Measurements from ENCODE around the gene ARFGAP1.

DNA sequence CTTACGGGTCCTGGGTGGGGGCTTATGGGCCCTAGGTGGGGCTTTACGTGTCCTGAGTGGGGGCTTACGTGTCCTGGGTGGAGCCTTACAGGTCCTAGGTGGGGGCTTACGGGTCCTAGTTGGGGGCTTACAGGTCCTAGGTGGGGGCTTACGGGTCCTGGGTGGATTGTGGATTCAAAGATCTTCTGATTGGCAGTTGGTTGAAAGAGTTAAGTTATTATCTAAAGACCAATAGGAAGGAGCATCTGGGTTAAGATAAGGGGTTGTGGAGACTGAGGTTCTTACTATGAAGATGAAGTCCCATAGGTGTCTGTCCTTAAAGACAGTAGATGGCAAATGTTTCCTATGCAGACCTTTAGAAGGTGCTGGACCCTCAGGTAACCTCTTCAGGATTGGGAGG is 45.4 kb upstream of the ARFGAP1 start:
- TF ChIP-seq FOXM1 (IDR thresholded peaks at IDR 0.05; ENCODE audit: borderline replicate concordance) (no peak), TARDBP (IDR thresholded peaks at IDR 0.05) (no peak), SUZ12 (IDR thresholded peaks at IDR 0.05) (no peak), BHLHE40 (IDR thresholded peaks at IDR 0.05; ENCODE audit: borderline replicate concordance) (no peak), ELF4 (IDR thresholded peaks at IDR 0.05) (no peak), ARNT (IDR thresholded peaks at IDR 0.05) (no peak), LEF1 (IDR thresholded peaks at IDR 0.05; ENCODE audit: borderline replicate concordance) (no peak), CTBP1 (IDR thresholded peaks at IDR 0.05; ENCODE audit: borderline replicate concordance) (no peak), SP1 (IDR thresholded peaks at IDR 0.05) (no peak), ZNF384 (IDR thresholded peaks at IDR 0.05) (no peak), FOXA1 (IDR thresholded peaks at IDR 0.05) (no peak), NFRKB (IDR thresholded peaks at IDR 0.05) (no peak), FOXK2 (IDR thresholded peaks at IDR 0.05) (no peak)
